Spleen (tissue), 7 donors: ENCODE results near the gene ZNF319.

Experiments
- CTCF ChIP-seq, 11 experiments: fragments of 200-600 bp in 7 of 11; fragments of 450-650 bp in 4 of 11; sonication (generic) in 4 of 11; IDR thresholded peaks in 8 of 11; conservative IDR thresholded peaks in 3 of 11; 1 replicate in 7 of 11; 2 replicates in 4 of 11; pipeline versions ENCODE4 v1.4.0 to v1.8.0; 2016 to 2021; ENCODE audit warnings: antibody characterized with exemption in 11 of 11, inconsistent platforms in 4 of 11, mild to moderate bottlenecking in 1 of 11
- POLR2A ChIP-seq, 3 donors: fragments of 450-650 bp; IDR thresholded peaks; one replicate each; pipeline ENCODE4 v1.5.1; 2017; ENCODE audit warnings: antibody characterized with exemption in 3 of 3, mild to moderate bottlenecking in 1 of 3
- donor health status: DM: no; HTN: no; CAD: no; lungs with moderate emphysema.
- donor health status: DM: no; HTN: no; CAD: no.
- donor health status: DM: no; HTN: no; CAD: no.

- TF ChIP-seq CTCF (IDR thresholded peaks at IDR 0.05 in 8 of 11, conservative IDR thresholded peaks at IDR 0.05 in 3 of 11) (peak in 8 of 11 experiments; percentile 30 to 70 (median 52)), POLR2A (IDR thresholded peaks at IDR 0.05) (no peak)
Measured at GRCh38 chr16:57994778-57995177, 5.7 kb downstream of the ZNF319 start.
